ENCODE data around the gene SOX2.

The SOX2 gene

DNA sequence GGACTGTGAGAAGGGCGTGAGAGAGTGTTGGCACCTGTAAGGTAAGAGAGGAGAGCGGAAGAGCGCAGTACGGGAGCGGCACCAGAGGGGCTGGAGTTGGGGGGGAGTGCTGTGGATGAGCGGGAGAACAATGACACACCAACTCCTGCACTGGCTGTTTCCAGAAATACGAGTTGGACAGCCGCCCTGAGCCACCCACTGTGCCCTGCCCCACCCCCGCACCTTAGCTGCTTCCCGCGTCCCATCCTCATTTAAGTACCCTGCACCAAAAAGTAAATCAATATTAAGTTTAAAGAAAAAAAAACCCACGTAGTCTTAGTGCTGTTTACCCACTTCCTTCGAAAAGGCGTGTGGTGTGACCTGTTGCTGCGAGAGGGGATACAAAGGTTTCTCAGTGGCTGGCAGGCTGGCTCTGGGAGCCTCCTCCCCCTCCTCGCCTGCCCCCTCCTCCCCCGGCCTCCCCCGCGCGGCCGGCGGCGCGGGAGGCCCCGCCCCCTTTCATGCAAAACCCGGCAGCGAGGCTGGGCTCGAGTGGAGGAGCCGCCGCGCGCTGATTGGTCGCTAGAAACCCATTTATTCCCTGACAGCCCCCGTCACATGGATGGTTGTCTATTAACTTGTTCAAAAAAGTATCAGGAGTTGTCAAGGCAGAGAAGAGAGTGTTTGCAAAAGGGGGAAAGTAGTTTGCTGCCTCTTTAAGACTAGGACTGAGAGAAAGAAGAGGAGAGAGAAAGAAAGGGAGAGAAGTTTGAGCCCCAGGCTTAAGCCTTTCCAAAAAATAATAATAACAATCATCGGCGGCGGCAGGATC, at the start of gene SOX2:
TSS of gene SOX2 (plus strand) at position 601 of the 811 bp plus-strand sequence. CDS start 436 bp downstream, outside the sequence.
- DNase-seq, result peak; percentile 94

GRCh38 chr3:181683563-181683962, 28.2 kb upstream of the SOX2 start:
- DNase-seq, result no peak

- no peak for DNase-seq
Observed at GRCh38 chr3:181687190-181687589, 24.5 kb upstream of the SOX2 start.

DNA sequence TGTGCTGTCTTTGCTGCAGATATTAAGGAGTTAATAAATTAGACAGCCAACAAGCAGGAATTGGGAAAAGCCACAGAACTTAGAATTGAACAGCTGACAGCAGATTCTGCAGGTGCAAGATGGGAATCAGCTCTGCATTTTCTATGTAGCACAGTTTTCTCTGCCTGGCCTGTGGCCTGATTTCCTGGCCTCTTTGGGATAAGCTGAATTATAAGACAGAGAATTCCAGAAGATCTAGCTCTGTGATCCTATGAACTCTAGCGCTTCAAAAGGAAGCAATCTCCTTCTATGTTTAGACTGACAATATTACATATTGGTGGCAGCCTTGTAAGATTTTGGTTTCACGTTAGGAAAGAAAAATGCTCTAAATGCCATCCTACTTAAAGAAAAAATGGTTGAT, 24.0 kb upstream of the SOX2 start:
- DNase-seq, result no peak

DNA sequence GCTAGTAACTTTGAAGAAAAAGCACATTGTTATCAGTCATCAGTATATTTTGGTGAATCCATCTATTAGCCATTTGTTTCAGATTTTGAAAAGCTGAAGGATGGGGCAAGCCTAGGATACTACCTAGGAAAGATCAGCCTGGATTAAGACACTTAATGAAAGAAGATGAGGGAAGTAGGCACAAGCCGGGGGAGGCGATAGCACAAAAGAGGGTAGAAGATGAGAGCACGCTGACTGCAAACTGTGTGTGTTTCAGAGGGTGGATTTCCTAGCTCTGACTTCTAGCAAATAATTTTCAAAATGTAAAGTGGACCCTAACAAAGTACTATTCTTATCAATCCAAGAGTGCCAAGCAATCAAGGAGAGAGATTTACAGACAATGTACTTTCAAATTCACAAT, 22.2 kb upstream of the SOX2 start:
- no peak for DNase-seq

GRCh38 chr3:181690769-181691168, 21.0 kb upstream of the SOX2 start:
- DNase-seq, result no peak

- DNase-seq, result no peak
Observed at GRCh38 chr3:181691901-181692300, 19.8 kb upstream of the SOX2 start.

DNA sequence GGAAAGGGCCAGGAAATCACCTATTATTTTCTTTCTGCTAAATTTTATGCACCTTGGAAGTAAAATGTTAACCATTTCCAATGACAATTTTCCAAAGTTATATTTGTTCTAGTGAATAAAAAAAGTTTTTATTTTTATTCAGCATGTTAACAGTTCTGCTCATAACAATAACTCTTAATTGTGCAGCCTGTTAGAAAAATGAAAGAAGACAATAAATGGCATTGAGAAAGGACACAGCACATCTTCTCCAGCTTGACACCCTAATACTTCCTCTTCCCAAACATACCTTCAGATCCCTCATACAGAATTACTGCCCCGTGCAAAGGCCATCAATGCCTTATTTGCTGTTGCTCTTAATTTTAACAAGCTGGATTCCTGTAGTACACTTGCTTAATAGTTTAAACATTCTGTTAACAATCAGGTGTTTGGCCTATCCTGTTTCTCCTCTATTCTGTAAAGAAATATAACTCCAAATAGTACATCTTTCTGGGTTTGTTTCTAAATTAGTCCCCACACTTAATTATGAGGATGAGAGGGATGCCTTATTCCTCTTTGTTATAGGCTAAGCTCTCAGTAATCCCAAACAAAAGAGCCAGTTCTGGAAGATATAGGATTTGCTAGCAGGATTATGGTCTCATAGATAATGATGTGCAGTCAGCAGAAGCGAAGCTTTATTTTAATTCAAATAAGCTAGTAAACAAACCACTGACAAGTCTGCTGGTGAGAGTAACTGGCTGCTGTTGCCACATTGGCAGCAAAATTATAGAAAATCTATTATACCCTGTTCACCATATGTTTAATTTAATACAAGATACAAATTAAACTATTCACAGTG, 19.2 kb upstream of the SOX2 start:
- no peak for DNase-seq

DNA sequence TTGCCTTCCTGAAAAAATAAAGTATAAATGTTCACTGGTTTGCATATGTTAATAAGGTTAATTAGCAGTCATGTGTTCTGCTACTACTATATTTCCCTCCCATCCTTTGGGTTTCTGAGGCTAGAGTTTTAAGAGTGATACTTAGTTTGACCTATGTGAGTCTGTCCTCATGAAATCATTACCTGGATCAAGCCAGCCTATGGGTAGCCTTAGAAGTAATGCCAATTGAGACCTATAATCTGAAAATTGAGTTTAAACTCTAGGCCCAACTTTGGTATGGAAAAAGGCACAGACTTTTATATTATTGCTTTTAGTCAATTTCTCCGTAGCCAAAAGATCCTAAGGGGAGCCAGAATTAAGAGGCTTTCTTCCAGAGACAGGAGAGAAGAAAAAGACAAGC, 18.4 kb upstream of the SOX2 start:
- no peak for DNase-seq

DNA sequence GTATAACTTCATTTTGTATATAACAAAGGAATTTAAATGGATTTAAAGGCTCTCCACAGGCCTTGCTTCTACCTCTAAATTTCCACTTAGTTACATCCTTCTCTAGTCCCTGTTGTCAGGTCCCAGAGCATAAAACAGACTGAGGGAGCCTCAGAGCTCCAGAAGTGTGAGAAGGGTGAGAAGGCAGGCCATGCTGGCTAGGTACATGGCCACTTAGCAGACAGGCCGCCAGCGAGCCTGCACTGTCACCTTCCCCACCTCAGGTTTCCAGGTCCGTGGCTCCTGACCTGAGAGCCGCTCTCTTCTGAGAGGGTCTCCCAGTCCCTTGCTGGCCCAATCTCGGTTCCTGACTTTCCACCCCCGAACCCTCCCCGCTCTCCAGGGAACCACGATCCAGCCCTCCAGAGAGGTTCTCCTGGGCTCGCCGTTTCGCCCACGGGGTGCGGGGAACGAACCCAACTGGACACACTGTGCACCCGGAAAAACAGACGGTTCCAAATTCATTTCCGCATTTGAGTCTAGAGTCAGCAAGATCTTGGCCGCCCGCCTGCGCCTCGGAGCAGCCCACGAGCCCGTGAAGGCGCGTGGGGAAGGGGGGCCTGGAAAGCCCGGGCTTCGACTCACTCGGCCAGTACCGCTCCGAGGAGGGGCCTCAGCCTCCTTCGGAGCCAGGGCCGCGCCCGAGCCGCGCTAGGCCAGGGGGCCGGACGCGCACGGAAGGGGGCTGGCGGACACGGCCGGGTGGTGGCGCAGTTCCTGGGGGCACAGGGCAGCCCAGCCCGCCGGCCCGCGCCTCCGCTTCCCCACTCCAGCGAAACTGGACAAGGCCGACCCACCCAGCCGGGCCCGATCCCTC, 16.7 kb upstream of the SOX2 start:
- DNase-seq, result no peak

DNA sequence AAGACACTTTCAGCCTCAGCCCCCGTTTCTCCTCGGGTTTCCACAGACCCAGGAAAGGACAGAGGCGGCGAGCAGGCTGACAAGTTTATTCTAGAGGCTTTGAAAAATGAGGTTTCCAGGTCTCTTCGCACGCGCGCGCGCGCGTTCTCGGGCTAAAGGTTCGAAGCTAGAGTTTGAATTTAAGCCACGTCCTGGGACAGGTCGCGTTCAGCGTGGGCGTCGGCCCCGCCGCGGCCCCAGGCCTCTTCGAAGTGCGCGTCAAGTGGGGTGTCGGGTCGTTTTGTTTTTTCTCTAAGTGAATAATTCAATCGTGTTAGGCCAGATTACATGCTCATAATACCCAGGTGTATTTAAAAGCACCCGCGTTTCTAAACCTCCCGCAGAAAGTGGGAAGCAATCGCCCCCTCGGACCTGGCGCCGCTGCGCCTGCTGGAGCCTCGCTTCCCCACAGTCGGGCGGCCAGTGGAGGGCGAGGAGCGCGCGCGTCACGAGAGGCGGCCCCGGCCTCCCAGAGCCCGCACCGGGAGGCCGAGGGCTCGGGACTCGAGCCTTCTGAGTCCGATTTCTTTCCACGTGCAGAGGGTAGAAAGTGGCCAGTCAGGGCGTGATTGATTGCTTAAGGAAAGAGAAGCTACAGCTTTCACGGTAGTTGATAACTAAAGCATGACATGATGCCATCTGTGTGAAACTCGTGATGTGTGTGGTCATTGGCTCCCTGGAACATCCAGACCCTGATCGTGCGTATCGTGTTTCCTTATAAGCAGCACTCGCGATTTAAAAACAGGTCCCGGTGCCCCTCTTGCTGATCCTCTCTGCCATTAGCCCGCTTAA, 15.8 kb upstream of the SOX2 start:
- no peak for DNase-seq

- DNase-seq, result no peak
Observed at GRCh38 chr3:181696626-181697230, 15.0 kb upstream of the SOX2 start.

- no peak for DNase-seq
Observed at GRCh38 chr3:181698263-181698954, 13.3 kb upstream of the SOX2 start.

DNA sequence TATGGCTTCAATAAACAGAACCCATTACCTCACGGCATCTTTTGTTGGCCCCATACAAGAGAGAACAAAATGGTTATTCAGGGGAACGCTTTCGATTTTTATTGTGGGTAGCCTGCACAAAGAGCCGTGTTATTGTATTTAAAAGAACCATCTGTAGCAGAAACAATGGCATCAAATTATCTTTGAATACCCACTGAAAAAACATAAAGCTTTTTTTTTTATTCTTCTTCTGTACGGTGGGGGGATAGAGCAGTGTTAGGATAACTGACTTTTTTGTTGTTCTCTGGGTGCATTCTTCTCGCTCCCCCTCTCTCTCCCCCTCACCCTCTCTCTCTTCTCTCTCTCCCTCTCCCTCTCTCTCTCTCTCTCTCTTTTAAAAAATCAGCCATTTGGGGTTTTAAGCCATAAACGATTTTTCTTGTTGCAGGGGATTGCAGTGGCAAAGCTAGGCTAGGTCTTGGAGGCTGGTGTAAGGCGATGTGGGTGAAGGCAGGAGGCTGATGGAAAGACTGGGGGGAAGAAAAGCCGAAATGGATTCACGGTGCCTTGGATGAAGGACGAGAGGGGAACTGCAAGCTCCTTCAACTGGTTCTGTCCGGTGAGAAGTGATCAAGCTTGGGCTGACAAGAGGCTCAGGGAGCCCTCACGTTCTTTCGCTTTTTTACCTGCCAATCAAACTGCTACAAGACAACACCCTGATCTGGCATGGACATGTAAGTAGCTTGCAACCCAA, 12.4 kb upstream of the SOX2 start:
- DNase-seq, result no peak

DNA sequence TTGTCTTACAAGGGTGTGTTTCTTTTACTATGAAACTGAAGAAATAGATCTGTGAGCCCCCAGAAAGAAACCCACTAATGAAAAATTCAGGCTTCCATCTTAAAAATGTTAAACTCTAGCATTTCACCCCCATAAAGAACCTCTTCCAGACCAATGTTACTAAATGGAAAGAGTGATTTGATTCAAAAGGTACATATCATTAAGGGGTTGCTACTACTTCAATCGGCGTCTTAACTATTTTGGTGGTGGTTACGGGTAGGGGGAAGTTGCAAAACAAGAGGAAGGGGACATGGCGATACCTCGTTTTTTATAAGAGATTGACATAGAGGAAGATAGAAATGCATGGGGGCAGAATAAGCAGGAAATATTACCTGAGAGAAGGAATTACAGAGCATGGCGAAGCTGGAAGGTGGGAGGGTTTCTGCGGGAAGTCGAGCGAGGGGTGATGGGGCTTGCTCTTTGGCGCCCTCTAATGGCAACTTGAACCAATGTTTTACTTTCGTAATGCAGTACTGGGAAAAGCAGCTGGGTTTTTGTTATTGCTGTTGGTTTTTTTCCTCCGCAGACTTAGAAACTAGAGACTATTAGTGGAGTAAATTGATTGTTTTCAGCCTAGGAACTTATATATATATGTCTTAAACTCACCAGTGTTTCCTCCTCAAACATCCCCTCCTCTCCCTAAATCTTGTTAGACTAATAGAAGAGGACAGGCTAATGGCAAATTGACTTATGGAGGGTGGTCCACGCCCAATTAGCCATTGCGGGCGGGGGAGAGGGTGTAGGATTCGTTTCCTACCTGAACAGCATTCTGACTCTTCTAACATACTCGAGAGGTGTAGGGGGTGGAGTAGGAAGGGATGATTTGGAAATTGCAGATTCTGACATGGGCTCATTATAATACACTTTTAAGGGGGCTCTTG, 11.3 kb upstream of the SOX2 start:
- peak; percentile 33 for DNase-seq

DNA sequence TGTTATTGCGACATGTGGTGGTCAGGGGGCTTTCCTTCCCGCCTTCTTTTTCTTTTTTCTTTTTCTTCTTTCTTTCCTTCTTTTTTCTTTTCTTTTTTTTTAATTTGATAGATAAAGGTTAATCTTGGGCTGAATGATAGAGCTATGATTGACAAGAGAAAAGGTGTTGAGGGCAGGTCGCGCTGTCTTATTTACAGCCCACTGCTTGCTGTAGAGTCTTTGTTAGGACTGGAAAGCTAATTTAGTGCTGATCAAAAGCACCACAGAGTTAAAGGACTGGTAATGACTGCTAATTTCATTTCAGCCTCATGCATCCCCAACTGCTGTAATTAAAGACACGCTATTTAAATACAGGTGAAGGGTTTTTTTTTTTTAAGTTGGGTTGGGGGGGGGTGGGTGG, 10.6 kb upstream of the SOX2 start:
- DNase-seq, result no peak

DNA sequence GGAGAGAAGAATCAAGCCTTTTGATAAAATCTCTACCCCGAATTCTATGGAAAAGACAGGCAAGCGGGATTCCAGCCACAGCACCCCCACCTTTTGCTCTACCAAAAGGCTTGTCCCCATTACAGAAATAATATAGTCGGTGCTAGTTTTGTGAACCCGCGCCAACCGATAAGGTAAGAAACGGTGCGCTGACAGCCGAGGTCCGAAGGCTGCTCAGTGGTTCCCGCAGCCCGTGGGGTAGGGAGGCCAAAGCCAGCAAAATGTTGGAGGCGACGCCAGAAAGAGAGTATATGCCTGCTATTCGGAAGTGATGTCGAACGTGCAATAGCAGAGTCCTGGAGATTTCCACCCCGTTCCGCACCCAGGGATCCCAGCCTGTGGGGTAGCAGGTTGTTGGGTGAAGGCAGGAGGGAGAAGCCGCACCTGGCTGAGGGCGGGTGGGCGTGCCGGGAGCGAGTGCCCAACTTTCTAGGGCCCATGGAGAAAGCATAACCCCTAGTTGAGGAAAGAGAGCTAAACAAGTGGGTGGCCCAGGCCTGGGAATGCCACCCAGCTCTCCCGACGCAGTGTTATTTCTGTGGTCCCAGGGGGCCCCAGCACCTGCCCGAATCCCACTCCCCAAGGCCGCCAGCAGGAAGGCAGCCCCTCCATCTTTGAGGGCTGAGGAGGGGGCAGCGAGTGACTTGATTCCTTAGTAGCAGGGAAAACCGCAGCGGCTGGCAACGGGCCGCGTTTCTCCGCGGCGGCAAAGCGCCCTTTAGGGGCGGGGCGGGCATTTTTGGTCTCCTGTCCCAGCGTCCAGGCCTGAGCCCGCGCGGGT, 7.9 kb upstream of the SOX2 start:
- no peak for DNase-seq

GRCh38 chr3:181704421-181705085, 7.2 kb upstream of the SOX2 start:
- no peak for DNase-seq

Data from NCI-H446 treated with DMSO at 0.1 percent for 48 hours (cell line).